Activated gamma-delta T cell treated with Interleukin-2 at 50 U/mL for 16 hours (primary cell): Measurements from ENCODE around the gene MYO9A.
"Not testable (repeated sequence)": the region's sequence is repeated elsewhere in the genome, so short reads cannot be mapped to it uniquely, and the experiment has no call there.

Source experiments
- DNase-seq: peaks from one replicate; pipeline ENCODE4 v3.0.0-alpha.2; 2020

Gene MYO9A

DNA sequence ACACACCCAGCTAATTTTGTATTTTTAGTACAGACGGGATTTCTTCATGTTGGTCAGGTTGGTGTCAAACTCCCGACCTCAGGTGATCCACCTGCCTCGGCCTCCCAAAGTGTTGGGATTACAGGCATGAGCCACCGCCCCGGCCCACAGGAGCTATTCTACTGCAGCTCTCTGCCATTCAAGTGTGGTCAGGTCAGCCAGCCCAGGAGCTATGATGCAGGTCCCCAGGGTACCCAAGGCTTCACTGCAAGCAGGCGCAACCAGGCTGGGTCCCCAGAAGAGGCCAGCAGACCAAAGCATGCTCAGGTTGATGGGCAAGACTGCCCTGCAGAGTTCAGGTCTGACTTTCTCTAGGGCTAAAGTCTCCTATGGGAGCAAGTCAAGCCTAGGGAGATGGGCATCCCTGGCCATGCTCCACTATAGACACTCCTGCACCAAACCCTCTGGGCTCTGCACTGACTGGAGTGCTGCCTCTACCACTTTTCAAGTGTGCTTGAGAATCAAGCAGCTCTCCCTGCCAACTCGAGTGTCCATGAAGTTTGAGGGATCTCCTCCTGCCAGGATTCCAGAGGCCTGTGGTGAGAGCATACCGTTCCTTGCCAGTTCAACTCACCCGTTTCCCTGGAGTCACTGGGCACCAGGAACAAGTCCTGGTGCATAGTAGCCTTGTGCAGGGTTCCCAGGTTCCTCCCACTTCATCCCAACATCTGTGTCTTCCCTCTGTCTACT lies 30.9 kb downstream of the MYO9A start:
- DNase-seq, result no peak

DNA sequence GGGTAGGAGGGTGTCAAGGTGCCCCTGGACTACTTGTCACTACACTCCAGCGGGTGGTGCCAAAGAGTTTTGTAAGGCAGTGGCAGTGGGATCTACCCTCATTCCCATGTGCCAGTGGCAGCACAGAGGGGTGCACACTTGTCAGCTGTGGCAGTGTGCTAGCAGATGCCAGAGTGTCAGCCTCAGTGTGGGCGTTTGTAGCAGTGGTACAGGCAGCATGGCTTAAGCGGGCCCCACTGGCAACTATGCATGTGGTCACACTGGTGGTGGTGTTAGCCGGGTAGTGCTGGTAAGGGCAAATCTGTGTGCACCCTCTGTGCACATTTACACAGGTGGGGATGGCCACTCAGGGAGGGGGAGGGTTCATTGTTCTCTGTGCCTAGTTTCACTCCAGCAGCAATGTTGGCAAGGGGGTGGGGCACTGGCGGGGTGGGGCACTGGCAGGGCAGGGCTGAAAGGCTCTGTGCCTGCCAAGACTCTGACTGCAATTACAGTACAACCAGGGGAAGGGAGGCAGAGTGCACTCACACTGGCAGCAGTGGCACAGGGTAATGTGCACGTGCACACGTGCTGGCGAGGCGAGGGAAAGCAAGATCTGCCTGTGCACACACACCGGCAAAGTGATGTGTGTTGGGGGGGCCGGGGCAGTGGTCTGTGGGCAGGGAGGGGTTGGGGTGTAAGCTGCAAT lies 31.8 kb downstream of the MYO9A start:
- DNase-seq, result no peak

DNA sequence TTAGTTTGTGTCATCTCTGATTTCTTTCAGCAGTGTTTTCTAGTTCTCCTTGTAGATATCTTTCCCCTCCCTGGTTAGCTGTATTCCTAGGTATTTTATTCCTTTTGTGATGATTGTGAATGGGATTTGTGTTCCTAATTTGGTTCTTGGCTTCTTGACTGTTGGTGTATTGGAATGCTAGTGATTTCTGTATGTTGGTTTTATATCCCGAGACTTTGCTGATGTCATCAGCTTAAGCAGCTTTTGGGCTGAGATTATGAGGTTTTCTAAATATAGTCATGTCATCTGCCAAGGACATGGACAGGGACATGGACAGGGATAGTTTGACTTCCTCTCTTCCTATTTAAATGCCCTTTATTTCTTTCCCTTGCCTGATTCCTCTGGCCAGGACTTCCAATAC lies 35.8 kb downstream of the MYO9A start:
- DNase-seq, result no peak

DNA sequence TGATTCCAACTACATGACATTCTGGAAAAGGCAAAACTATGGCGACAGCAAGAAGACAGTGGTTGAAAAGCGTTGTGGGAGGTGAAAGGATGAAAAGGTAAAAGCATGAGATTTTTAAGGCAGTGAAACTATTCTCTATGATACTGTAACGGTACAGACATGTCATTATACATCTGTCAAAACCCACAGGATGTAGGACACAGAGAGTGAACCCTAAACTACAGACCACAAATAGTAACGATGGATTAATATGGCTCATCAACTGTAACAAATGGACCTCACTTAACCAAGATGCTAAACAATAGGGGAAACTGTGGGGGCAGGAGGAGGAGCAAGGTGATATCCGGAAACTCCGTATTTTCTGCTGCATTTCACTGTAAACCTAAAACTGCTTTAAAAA lies 39.1 kb downstream of the MYO9A start:
- no peak for DNase-seq

DNA sequence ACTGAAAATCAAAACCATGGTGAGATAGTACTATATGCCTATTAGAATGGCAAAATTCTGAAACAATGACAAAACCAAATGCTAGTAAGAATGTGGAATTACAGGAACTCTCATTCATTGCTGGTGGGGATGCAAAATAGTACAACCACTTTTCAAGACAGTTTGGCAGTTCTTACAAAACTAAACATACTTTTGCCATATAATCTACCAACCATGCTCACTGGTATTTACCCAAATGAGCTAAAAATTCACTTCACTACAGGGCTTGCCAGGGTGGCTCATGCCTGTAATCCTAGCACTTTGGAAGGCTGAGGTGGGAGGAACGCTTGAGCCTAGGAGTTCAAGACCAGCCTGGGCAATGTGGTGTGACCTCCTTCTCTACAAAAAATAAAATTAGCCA lies 40.0 kb downstream of the MYO9A start:
- no peak for DNase-seq

DNA sequence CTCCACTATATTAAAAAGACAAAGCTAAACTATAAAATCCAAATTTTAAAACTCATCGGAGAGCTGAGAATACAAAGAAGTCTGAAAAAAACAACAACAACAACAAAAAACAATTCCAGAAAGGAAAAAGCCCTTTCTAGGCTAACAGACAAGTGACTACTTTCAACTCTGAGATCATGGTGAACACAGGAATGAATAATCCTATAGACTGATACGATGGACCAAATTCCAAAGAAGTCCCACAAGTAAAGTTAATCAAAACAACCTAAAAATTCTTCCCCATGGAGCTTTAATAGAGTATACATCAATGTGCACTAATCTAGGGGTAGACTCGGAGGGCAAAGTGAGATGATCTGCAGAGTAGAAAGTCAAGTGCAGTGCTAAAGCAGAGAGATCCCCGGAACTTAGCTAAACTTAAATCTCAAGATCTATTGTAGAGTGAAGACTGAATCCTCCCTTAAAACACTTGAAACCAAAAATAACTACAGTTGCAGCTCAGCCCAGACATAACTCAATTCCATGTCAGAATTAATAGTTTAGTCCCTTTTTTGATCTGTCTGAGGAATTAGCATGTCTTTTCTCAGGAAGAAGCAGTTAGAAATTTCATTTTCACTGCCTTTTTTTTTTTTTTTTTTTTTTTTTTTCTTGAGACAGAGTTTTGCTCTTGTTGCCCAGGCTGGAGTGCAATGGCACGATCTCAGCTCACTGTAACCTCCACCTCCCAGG lies 43.5 kb downstream of the MYO9A start:
- no peak for DNase-seq

DNA sequence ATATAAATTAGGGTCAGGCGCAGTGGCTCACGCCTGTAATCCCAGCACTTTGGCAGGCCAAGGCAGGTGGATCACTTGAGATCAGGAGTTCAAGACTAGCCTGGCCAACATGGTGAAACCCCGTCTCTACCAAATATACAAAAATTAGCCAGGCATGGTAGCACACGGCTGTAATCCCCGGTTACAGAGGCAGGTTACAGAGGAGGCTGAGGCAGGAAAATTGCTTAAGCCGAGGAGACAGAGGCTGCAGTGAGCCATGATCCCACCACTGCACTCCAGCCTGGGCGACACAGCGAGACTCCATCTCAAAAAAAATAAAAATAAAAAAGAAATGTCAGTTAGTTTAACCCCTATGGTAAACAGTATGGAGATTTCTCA lies 46.5 kb downstream of the MYO9A start:
- not testable (repeated sequence) for DNase-seq

DNA sequence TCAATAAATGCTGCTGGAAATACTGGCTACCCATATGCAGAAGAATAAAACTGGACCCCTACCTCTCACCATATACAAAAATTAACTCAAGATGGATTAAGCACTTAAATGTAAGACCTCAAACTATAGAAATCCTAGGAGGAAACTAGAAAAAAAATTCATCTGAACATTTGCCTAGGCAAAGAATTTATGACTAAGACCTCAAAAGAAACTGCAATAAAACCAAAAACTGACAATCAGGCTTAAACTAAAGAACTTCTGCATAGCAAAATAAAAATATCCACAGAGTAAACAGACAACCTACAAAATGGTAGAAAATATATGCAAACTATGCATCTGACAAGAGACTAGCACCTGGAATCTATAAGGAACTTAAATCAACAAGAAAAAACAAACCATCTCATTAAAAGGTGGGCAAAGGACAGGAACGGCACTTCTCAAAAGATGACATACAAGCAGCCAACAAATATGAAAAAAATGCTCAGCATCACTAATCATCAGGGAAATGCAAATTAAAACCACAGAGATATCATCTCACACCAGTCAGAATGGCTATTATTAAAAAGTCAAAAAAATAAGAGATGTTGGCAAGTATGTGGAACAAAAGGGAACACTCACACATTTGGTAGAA lies 47.0 kb downstream of the MYO9A start:
- DNase-seq, result no peak

DNA sequence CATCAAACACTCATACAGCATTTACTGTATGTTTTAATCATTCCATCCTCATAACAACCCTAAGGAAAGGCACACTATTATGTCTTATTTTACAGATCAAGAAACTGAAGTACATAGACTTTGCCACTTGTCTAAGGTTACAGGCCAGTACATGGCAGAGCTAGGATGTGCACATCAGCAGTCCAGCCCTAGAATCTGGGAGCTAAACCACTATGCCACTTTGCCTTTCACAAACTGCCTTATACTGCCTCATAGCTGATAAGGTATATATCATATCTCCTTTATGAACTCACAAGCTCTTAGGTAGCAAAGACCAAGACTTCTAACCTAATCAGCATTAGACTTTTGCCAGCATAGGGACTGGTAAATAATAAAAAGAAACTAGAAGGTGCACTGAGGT lies 49.1 kb downstream of the MYO9A start:
- DNase-seq, result no peak

DNA sequence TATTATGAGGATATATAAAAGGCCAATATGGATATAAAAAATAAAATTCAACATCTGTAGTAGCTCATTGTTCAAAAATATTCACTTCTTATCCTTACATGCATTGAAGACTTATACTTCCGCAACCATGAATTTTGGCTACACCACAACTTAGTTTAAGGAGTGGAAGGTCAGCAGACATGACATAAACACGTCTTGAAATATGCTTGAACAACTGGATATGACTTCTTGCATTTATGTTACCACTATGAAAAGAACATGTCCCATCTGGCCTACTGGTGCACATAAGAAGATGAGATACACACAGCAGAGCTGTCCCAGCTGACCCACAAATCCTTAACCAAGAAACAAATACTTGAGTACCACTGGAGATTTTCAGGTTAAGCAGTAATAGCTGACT lies 52.1 kb downstream of the MYO9A start:
- no peak for DNase-seq

DNA sequence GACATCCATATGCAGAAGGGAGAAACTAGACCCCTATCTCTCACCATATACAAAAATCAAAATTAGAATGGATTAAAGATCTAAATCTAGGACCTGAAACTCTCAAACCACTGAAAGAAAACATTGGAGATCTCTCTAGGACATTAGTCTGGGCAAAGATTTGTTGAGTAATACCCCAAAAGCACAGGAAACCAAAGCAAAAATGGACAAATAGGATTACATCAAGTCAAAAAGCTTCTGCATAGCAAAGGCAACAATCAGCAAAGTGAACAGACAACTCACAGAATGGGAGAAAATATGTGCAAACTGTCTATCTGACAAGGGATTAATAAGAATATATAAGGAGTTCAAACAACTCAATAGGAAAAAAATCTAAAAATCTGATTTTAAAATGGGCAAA lies 54.8 kb downstream of the MYO9A start:
- no peak for DNase-seq

DNA sequence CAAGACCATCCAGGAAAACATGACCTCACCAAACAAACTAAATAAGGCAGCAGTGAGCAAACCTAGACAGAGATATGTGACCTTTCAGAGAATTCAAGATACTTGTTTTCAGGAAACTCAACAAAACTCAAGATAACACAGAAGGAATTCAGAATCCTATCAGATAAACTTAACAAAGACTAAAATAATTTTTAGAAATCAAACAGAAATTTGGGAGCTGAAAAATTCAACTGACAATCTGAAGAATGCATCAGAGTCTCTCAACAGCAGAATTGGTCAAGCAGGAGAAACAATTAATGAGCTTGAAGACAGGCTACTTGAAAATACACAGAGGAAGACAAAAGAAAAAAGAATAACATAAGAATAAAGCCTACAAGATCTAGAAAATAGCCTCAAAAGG lies 55.6 kb downstream of the MYO9A start:
- DNase-seq, result no peak

DNA sequence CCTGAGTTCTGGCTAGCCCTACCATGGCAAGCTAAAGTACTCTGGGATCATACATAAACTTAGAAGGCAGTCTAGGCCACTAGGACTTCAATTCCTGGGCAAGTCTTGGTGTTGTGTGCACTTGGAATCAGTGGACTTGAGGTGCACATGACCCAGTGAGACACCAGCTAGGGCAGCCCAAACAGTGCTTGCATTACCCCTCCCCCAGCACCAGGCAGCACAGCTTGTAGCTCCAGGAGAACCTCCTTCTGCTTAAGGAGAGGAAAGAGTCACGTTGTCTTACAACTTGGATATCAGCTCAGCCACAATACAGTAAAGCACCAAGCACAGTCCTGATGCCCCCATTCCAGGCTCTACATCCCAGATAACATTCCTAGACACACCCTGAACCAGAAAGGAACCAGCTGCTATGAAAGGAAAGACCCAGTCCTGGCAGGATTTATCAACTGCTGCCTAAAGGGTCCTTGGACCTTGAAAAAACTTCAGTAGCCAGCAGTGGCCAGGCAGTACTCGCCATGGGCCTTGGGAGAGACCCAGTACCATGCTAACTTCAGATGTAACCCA lies 57.2 kb downstream of the MYO9A start:
- DNase-seq, result no peak

DNA sequence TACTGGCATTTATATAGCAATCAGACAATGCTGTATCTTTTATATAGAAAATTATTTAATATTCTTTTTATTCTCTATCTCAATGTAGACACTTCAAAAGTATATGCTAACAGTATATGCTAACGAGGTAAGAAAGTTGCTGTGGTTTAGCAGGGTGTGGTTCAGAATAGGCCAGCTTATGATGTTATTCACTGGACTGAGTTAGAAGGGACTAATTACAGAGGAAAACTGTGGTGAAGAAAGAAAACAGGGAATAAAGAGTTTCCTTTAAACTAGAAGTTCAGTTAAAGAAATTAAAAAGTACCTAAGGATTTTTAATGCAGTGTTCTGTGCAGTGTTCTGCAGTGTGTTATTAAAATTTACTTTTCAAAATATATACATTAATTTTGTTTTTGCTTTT lies 59.4 kb downstream of the MYO9A start:
- DNase-seq, result no peak

DNA sequence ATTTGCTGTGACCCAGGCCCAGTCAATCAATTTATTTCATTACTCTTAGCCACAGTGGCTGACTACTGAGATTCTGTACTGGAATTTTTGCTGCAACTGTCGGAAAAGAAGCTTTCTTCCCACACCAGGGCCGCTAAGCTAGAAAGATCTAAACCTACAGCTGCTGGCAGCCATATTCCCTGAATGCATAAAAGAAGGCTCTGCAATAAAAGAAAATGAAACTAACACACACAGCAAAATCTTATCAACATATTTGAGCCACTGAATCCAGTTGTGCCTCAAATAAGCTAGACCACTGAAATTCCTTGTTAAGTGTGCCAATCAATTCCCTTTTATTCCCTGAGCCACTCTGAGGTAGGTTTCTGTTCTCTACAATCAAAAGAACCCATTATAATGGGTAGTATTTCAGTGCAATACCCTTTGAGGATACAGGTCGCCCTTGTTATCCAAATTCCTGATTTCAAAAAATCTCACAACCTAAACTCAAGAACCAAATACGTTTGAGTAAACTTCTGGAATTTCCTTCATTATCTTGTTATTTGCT lies 60.3 kb downstream of the MYO9A start:
- no peak for DNase-seq

DNA sequence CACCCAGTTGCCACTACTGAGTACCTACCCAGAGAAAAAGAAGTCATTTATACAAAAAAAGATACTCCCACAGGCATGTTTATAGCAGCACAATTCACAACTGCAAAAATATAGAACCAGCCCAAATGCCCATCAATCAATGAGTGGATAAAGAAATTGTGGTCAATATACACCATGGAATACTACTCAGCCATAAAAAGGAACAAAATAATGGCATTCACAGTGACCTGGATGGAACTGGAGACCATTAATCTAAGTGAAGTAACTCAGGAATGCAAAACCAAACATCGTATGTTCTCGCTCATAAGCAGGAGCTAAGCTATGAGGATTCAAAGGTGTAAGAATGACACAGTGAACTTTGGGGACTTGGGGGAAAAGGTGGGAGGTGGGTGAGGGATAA lies 61.7 kb downstream of the MYO9A start:
- not testable (repeated sequence) for DNase-seq

DNA sequence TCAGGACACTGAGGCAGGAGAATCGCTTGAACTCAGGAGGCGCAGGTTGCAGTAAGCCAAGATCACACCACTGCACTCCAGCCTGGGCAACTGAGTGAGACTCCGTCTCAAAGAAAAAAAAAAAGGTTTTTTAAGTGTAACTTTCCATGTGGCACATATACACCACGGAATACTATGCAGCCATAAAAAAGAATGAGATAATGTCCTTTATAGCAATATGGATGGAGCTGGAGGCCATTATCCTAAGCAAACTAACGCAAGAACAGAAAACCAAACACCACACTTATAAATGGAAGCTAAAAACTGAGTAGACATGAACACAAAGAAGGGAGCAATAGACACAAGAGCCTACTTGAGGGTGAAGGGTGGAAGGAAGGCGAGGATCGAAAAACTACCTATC lies 64.7 kb downstream of the MYO9A start:
- DNase-seq, result not testable (repeated sequence)

DNA sequence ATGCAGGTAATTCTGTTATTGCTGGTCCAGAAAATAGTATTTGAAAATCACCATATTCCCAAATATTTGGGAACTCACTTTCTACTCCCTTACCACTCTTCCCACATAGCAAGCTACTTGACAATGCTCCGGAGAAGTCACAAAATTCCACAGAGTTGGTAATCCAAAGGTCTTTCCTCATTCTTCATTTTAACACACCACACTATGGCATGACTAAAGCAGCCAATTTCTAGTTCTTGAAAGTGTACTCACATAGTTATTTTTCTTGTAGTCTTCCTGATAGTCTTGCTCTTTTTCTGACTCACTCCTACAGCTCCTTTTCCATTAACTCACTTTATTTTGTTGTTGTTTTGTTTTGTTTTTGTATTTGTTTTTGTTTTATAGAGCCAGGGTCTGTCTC lies 67.2 kb downstream of the MYO9A start:
- no peak for DNase-seq

DNA sequence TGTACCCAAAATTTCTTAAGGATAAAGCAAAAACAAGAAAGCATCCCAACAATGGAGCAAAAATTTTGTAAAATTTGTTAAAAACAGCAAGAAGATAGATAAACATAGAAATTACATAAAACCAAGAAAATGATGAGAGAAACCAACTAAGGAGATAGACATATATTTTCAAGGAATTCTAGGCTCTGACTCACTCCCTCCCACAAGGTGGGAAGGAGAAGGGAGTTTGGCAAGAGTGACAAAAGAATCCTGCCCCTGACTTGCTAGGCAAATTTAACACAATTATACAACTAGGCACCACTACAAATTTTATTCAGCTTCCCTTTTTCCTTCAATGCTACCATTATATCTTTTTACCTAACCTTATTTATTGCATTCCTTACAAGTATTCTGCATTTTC lies 70.9 kb downstream of the MYO9A start:
- DNase-seq, result no peak

DNA sequence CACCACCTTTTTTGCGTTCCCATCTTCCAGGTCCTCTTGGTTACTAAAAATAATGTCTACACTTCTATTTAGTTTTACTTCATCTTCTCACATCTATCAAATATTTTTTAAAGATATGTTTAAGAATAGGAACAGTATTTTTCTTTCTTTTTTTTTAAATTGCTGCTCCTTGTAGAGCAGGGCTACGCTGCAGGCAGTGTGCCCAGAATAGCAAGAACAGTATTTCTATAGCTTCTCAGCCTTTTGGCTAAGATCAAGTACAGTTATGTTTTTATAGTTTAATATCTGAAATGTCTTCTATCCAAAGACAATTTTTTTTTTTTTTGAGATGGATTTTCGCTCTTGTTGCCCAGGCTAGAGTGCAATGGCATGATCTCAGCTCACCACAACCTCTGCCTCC lies 73.0 kb downstream of the MYO9A start:
- DNase-seq, result no peak

DNA sequence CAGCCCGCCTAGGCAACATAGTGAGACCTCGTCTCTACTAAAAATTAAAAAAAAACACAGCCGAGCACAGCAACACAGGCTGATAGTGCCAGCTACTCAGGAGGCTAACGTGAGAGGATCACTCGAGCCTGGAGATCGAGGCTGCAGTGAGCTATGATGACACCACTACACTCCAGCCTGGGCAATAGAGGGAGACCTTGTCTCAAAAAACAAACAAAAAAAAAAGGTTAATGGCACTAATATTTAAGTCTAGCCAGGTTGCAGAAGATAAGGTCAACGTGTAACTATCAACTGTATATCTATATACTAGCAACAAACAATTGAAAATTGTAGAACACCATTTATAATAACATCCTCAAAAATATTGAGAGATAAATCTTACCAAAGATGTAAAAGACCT lies 75.1 kb downstream of the MYO9A start:
- DNase-seq, result no peak

DNA sequence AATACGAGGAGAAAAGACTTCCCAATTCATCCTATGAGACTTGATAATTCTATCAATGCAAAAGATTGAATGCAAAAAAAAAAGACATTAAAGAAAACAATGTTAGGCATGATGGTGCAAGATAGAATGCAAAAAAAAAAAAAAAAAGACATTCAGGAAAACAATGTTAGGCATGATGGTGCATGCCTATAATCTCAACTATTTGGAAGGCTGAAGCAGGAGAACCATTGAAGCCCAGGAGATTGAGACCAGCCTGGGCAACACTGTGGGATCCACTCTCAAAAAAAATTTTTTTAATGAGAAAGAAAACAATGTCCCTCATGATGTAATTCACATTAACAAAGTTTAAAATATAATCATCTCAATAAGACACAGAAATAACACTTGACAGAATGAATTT lies 75.9 kb downstream of the MYO9A start:
- DNase-seq, result no peak

DNA sequence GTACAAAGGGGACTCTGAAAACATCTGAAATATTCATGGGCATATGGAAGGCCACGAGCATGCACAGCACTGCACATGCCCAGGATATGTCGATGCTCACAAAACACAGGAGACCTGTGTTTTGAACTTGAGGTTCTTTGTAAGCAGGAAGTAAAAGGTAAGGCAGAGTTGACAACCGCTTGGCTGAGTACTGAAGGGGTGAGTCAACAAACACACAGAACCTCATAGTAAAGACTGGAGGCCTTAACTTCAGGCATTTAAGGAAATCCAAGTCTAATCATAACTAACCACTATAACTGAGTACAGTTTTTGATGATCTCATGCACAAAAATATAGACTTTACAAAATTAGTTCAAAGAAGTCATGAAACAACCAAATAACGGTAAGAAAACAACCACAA lies 80.6 kb downstream of the MYO9A start:
- no peak for DNase-seq
